Adrenal gland (tissue), 12 donors: ENCODE data around the gene DIP2C. TPM values are rescaled to one million over a fixed set of nuclear protein-coding genes. Genes with fewer than 3 reads are reported as not detected.
"Not testable (repeated sequence)": the region's sequence is repeated elsewhere in the genome, so short reads cannot be mapped to it uniquely, and the experiment has no call there.

Experiments
- DNase-seq, 7 donors: peaks; one replicate each; pipeline ENCODE4 v3.0.0-alpha.2; 2019 to 2020
- H3K27ac ChIP-seq, 5 donors: fragments of 200-600 bp; sonication (generic) in 4 of 5; 1 replicate in 3 of 5; 2 replicates in 2 of 5; pipeline versions ENCODE4 v1.5.1 to v1.8.0; 2016 to 2020; ENCODE audit warnings: mild to moderate bottlenecking in 1 of 5
- H3K27me3 ChIP-seq: fragments of 200-600 bp; 2 replicates; pipeline ENCODE4 v1.8.0; 2021
- H3K36me3 ChIP-seq, 2 donors: fragments of 200-600 bp; replicated peaks in 1 of 2; 1 replicate in 1 of 2; 2 replicates in 1 of 2; pipeline versions ENCODE4 v1.5.1 to v1.8.0; 2018 to 2022
- H3K4me1 ChIP-seq, 2 donors: fragments of 200-600 bp; replicated peaks in 1 of 2; 1 replicate in 1 of 2; 2 replicates in 1 of 2; pipeline versions ENCODE4 v1.5.1 to v1.8.0; 2018 to 2021
- H3K4me3 ChIP-seq, 4 donors: fragments of 200-600 bp; sonication (generic) in 3 of 4; one replicate each; pipeline ENCODE4 v1.5.1; 2016 to 2018
- H3K9me3 ChIP-seq, 3 donors: fragments of 200-600 bp; sonication (generic) in 1 of 3; replicated peaks in 1 of 3; 1 replicate in 2 of 3; 2 replicates in 1 of 3; pipeline versions ENCODE4 v1.5.1 to v1.8.0; 2016 to 2021
- POLR2A ChIP-seq, 2 donors: fragments of 450-650 bp; IDR thresholded peaks; one replicate each; pipeline ENCODE4 v1.6.1; 2017; ENCODE audit warnings: antibody characterized with exemption in 2 of 2, mild to moderate bottlenecking in 2 of 2, moderate library complexity in 1 of 2
- WGBS, 4 donors: extraction: QIAGEN DNeasy Blood & Tissue Kit in 2 of 4; methylation state at CpG; one replicate each; pipeline versions ENCODE4 v1.1.5 to v1.1.7; 2013 to 2017; 5-methylcytosine and 5-hydroxymethylcytosine counted together
- intact Hi-C, 2 donors: fragments of 100-400 bp; cut with DNase I; formaldehyde crosslinking; loops; one replicate each; pipeline versions ENCODE4 v1.14.1 to v1.15.0; 2022 to 2023
- polyA plus RNA-seq, 3 donors: library from polyadenylated mRNA; stranded (reverse); fragments of 200-250 nt in 2 of 3; fragments of 350-450 nt in 1 of 3; fragmentation: Illumina TruSeq in 1 of 3; extraction: RNeasy Lipid Tissue Mini Kit (QIAGEN cat#74804) in 1 of 3; gene quantifications; one replicate each; pipeline ENCODE4 v1.2.3, GENCODE V29; 2013 to 2014
- total RNA-seq, 9 donors: library from RNA; depleted of rRNA in 4 of 9; stranded (reverse); fragments of >200 nt in 4 of 9; fragments of 120-200 nt in 1 of 9; fragmentation: NEBNext Ultra II Directional in 1 of 9; extraction: Animal tissue kit (Norgen Biotek cat#: 25700) in 1 of 9; gene quantifications; one replicate each; pipeline versions ENCODE4 v1.1.0 to v1.2.4, GENCODE V29; 2013 to 2023
- TF ChIP-seq, protein P1 (sequence below), 6 experiments: fragments of 450-650 bp in 4 of 6; fragments of 200-600 bp in 2 of 6; sonication (generic) in 1 of 6; IDR thresholded peaks; 1 replicate in 5 of 6; 2 replicates in 1 of 6; pipeline versions ENCODE4 v1.5.1 to v1.8.0; 2016 to 2021; ENCODE audit warnings: antibody characterized with exemption in 6 of 6, mild to moderate bottlenecking in 2 of 6, moderate library complexity in 1 of 6
- donor health status: healthy with polysubstance abuse.
- donor health status: Bipolar disorder and iron deficiency.
- donor health status: DM: yes; HTN: yes; CAD: no.
- donor health status: DM: no; HTN: no; CAD: no.
- donor health status: DM: no; HTN: no; CAD: no.
- donor health status: DM: yes; HTN: yes; CAD: no.

DIP2C gene
- total and polyA plus RNA-seq, 12 donors, result 4.8 to 23.9 (median 19.7) TPM

DNA sequence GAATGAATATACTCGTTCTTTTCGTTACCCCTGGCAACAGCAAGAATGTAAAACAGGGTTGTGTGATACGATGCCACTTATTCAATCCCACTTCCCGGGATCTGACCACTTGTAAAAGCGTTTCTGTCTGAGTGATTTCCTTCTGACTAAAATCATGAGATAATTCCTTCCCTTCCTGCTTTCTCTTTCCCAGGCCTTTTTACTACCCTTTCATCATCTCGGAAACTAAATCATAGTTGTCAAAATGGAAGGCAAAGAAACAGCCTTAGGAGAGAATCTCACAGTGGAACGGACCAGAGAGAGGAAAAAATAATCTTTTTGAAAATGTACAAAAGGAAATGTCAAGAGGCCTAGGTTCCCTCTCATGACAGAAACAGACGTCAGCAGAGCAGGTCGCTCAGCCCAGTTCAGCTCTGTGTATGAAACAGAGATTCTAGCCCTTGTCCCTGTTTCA, 29.8 kb downstream of the DIP2C start:
- H3K4me3 ChIP-seq, result no peak overlapping the region
- no peak for DNase-seq
- intact Hi-C loops, result no loop called here

DNA sequence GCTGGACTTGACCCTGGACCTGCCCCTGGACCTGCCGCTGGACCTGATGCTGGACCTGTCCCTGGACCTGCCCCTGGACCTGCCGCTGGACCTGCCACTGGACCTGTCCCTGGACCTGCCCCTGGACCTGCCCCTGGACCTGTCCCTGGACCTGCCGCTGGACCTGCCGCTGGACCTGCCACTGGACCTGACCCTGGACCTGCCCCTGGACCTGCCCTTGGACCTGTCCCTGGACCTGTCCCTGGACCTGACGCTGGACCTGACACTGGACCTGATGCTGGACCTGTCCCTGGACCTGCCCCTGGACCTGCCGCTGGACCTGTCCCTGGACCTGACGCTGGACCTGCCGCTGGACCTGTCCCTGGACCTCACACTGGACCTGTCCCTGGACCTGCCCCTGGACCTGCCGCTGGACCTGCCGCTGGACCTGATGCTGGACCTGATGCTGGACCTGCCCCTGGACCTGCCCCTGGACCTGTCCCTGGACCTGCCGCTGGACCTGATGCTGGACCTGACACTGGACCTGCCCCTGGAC, 31.6 kb downstream of the DIP2C start:
- H3K36me3 ChIP-seq, intact Hi-C loops, H3K27me3 ChIP-seq, H3K27ac ChIP-seq, H3K4me3 ChIP-seq, DNase-seq, H3K9me3 ChIP-seq: not testable (repeated sequence)
- H3K4me1 ChIP-seq, result peaks cover 4 to 31% of the 10 kb centered on the region in 2 donors
- 95 to 96% (median 96%) methylated on average over 6 to 10 of the region's 11 CpGs; no CpG with 5 or more reads in 1 of the 4 donors for WGBS, 4 donors

More for the DNA sequence above, 29.8 kb downstream of the DIP2C start:
- TF ChIP-seq POLR2A (IDR thresholded peaks at IDR 0.05), result no peak
- TF ChIP-seq, protein P1, sequence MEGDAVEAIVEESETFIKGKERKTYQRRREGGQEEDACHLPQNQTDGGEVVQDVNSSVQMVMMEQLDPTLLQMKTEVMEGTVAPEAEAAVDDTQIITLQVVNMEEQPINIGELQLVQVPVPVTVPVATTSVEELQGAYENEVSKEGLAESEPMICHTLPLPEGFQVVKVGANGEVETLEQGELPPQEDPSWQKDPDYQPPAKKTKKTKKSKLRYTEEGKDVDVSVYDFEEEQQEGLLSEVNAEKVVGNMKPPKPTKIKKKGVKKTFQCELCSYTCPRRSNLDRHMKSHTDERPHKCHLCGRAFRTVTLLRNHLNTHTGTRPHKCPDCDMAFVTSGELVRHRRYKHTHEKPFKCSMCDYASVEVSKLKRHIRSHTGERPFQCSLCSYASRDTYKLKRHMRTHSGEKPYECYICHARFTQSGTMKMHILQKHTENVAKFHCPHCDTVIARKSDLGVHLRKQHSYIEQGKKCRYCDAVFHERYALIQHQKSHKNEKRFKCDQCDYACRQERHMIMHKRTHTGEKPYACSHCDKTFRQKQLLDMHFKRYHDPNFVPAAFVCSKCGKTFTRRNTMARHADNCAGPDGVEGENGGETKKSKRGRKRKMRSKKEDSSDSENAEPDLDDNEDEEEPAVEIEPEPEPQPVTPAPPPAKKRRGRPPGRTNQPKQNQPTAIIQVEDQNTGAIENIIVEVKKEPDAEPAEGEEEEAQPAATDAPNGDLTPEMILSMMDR (IDR thresholded peaks at IDR 0.05), result no peak
- Histone ChIP-seq H3K36me3 (no peaks in the 10 kb centered on the region), H3K27me3 (no peaks in the 10 kb centered on the region), H3K4me1 (peaks cover 0 to 22% of the 10 kb centered on the region in 2 donors), H3K27ac (peak overlapping the region in 2 of 5 donors; percentile 57 to 58), H3K9me3 (no peaks in the 10 kb centered on the region)
- WGBS, 4 donors, result 23 to 38% (median 30%) methylated on average over 9 of the region's 9 CpGs

DNA sequence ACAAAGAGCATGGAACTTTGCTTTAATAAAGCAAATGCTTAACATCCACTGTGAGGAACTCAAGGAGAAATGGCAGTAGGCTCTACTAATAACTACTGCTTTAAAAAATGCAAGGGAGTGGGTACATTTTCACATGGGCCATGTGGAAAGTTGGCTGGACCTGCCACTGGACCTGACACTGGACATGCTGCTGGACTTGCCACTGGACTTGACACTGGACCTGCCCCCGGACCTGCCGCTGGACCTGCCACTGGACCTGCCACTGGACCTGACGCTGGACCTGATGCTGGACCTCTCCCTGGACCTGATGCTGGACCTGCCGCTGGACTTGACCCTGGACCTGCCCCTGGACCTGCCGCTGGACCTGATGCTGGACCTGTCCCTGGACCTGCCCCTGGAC, 32.6 kb downstream of the DIP2C start:
- Histone ChIP-seq H3K36me3 (no peaks in the 10 kb centered on the region), H3K27ac (no peak overlapping the region), H3K4me3 (no peak overlapping the region), H3K27me3 (no peaks in the 10 kb centered on the region), H3K9me3 (no peaks in the 10 kb centered on the region), H3K4me1 (peaks cover 4 to 31% of the 10 kb centered on the region in 2 donors)
- TF ChIP-seq, protein P1 (IDR thresholded peaks at IDR 0.05), result no peak
- TF ChIP-seq POLR2A (IDR thresholded peaks at IDR 0.05), result no peak
- intact Hi-C loops, result no loop called here
- WGBS, 4 donors, result 75 to 80% (median 77%) methylated on average over 4 to 5 of the region's 5 CpGs
- no peak for DNase-seq

DNA sequence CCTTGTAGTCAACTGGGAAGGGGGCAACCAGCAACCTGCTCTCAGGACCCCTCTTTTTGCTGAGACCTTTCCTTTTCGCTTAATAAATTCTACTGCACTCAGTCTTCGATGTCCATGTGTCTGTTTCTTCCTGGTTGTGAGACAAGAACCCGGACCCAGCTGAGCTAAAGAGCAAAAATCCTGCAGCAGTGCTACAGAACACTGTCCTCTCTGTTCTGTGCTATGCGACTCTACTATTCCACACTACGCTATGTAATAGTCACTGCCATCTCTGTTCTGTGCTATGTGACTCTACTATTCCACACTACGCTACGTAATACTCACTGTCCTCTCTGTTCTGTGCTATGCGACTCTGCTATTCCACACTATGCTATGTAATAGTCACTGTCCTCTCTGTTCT, 34.3 kb downstream of the DIP2C start:
- 94 to 97% (median 96%) methylated on average over 8 of the region's 8 CpGs for WGBS, 4 donors
- H3K9me3 ChIP-seq, result no peaks in the 10 kb centered on the region
- H3K27ac ChIP-seq, result no peak overlapping the region
- DNase-seq, result no peak
- H3K36me3 ChIP-seq, result no peaks in the 10 kb centered on the region
- no peak overlapping the region for H3K4me3 ChIP-seq
- H3K27me3 ChIP-seq, result no peaks in the 10 kb centered on the region
- intact Hi-C loops, result no loop called here
- no peak for TF ChIP-seq POLR2A (IDR thresholded peaks at IDR 0.05)
- TF ChIP-seq, protein P1 (IDR thresholded peaks at IDR 0.05), result no peak
- peaks cover 4 to 21% of the 10 kb centered on the region in 2 donors for H3K4me1 ChIP-seq

DNA sequence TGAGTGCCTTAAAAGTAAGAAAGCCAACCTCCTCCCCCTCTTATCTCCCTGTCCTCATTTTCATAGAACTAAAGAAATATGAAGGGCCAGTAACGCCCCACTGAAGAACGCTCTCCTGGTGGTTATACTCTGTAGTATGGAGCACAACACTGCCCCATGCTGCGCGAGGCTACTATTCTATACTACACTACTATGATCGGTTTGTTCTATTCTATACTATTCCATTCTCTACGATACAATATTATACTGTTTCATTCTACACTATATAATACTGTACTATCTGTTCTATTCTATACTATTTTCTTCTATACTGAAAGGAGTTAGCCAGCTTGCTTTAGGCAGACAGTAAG, 34.8 kb downstream of the DIP2C start:
- TF ChIP-seq, protein P1 (IDR thresholded peaks at IDR 0.05), result no peak
- no peak for DNase-seq
- peaks cover 4 to 17% of the 10 kb centered on the region in 2 donors for H3K4me1 ChIP-seq
- H3K9me3 ChIP-seq, result no peaks in the 10 kb centered on the region
- 83 to 87% (median 85%) methylated on average over 6 of the region's 6 CpGs for WGBS, 4 donors
- intact Hi-C loops, result no loop called here
- H3K4me3 ChIP-seq, result no peak overlapping the region
- H3K36me3 ChIP-seq, result no peaks in the 10 kb centered on the region
- no peaks in the 10 kb centered on the region for H3K27me3 ChIP-seq
- peak overlapping the region in 1 of 5 donors; percentile 25 for H3K27ac ChIP-seq
